ENCODE measurements around the gene SMPDL3B. TPM values are rescaled to one million over a fixed set of nuclear protein-coding genes. Genes with fewer than 3 reads are reported as not detected.
"Not testable (repeated sequence)": the region's sequence is repeated elsewhere in the genome, so short reads cannot be mapped to it uniquely, and the experiment has no call there.

SMPDL3B gene
- total RNA-seq, 3 donors from 2014 or later (not counting 1 experiment from before 2014, with no cell fraction given) = 0.24 to 0.88 (median 0.75) TPM

GRCh38 chr1:27999055-27999454 is 64.3 kb downstream of the SMPDL3B start:
- no peaks in the 10 kb centered on the region for H3K4me1 ChIP-seq (ENCODE audit: control insufficient read depth, insufficient read depth, low read length)
- H3K4me1 Mint-ChIP-seq = no peaks in the 10 kb centered on the region
- WGBS (ENCODE audit: insufficient coverage) = 100% methylated on average over 1 of the region's 1 CpG
- no peaks in the 10 kb centered on the region for H3K27me3 Mint-ChIP-seq (ENCODE audit: low read depth in 2 of 2)
- peaks cover 23% of the 10 kb centered on the region for H3K36me3 Mint-ChIP-seq
- ATAC-seq (no peak), DNase-seq (no peak)
- H3K4me3 ChIP-seq (ENCODE audit: low read length) = no peak overlapping the region
- peaks cover 51% of the 10 kb centered on the region for H3K36me3 ChIP-seq (ENCODE audit: control insufficient read depth, insufficient read depth, low read length)
- H3K27me3 ChIP-seq (ENCODE audit: control insufficient read depth, insufficient read depth, low read length) = no peaks in the 10 kb centered on the region
- H3K9me3 Mint-ChIP-seq = no peaks in the 10 kb centered on the region
- TF ChIP-seq CTCF (IDR thresholded peaks at IDR 0.05) = no peak
- no peak overlapping the region for H3K4me3 Mint-ChIP-seq
- H3K27ac ChIP-seq (ENCODE audit: low read length) = no peak overlapping the region
- H3K27ac Mint-ChIP-seq = no peak overlapping the region
- intact Hi-C loops (cut with micrococcal nuclease) = no loop called here
- H3K9me3 ChIP-seq (ENCODE audit: control insufficient read depth, insufficient read depth, low read length) = no peaks in the 10 kb centered on the region

GRCh38 chr1:28002600-28002999 is 67.8 kb downstream of the SMPDL3B start:
- Mint-ChIP-seq H3K27me3 (ENCODE audit: low read depth in 2 of 2) (no peaks in the 10 kb centered on the region), H3K36me3 (peaks cover 20% of the 10 kb centered on the region), H3K4me3 (no peak overlapping the region), H3K27ac (no peak overlapping the region), H3K9me3 (no peaks in the 10 kb centered on the region), H3K4me1 (no peaks in the 10 kb centered on the region)
- no peak for ATAC-seq
- no peak for DNase-seq
- H3K9me3 ChIP-seq (ENCODE audit: control insufficient read depth, insufficient read depth, low read length) = no peaks in the 10 kb centered on the region
- WGBS (ENCODE audit: insufficient coverage) = 98% methylated on average over 10 of the region's 10 CpGs
- peaks cover 50% of the 10 kb centered on the region for H3K36me3 ChIP-seq (ENCODE audit: control insufficient read depth, insufficient read depth, low read length)
- H3K27ac ChIP-seq (ENCODE audit: low read length) = no peak overlapping the region
- no peak overlapping the region for H3K4me3 ChIP-seq (ENCODE audit: low read length)
- intact Hi-C loops (cut with micrococcal nuclease) = no loop called here
- TF ChIP-seq CTCF (IDR thresholded peaks at IDR 0.05) = no peak
- no peaks in the 10 kb centered on the region for H3K4me1 ChIP-seq (ENCODE audit: control insufficient read depth, insufficient read depth, low read length)
- no peaks in the 10 kb centered on the region for H3K27me3 ChIP-seq (ENCODE audit: control insufficient read depth, insufficient read depth, low read length)

GRCh38 chr1:28003117-28003516 is 68.3 kb downstream of the SMPDL3B start:
- H3K27ac Mint-ChIP-seq; H3K27me3 ChIP-seq (ENCODE audit: control insufficient read depth, insufficient read depth, low read length); ATAC-seq; H3K9me3 ChIP-seq (ENCODE audit: control insufficient read depth, insufficient read depth, low read length); H3K4me3 Mint-ChIP-seq; H3K4me1 Mint-ChIP-seq; DNase-seq; H3K9me3 Mint-ChIP-seq; H3K27ac ChIP-seq (ENCODE audit: low read length); H3K4me3 ChIP-seq (ENCODE audit: low read length); H3K27me3 Mint-ChIP-seq (ENCODE audit: low read depth in 2 of 2); intact Hi-C loops (cut with micrococcal nuclease); H3K4me1 ChIP-seq (ENCODE audit: control insufficient read depth, insufficient read depth, low read length): not testable (repeated sequence)
- H3K36me3 ChIP-seq (ENCODE audit: control insufficient read depth, insufficient read depth, low read length) = peaks cover 45% of the 10 kb centered on the region
- 93% methylated on average over 8 of the region's 8 CpGs for WGBS (ENCODE audit: insufficient coverage)
- H3K36me3 Mint-ChIP-seq = peaks cover 14% of the 10 kb centered on the region

Other genes starting within 250 kb of the SMPDL3B start
- gene FAM76A, start 209.0 kb upstream of the SMPDL3B start, total RNA-seq = 10 to 100 TPM; 19.5 to 21.8 (median 19.6) TPM
- gene STX12, start 161.8 kb upstream of the SMPDL3B start, total RNA-seq = 10 to 100 TPM; 29.6 to 36.2 (median 32.3) TPM
- 10 to 100 TPM; 25.6 to 36.4 (median 28.0) TPM for gene PPP1R8, start 104.2 kb upstream of the SMPDL3B start, total RNA-seq
- 100 to 1,000 TPM; 104 to 234 (median 122) TPM for gene THEMIS2, start 62.5 kb upstream of the SMPDL3B start, total RNA-seq
- 10 to 100 TPM; 40.6 to 60.1 (median 50.1) TPM for gene RPA2, start 20.4 kb upstream of the SMPDL3B start, total RNA-seq
- 10 to 100 TPM in 2 of 3 donors, 1 to 10 TPM in 1; 8.0 to 16.8 (median 15.5) TPM for gene XKR8, start 25.0 kb downstream of the SMPDL3B start, total RNA-seq
- 10 to 100 TPM; 17.7 to 25.2 (median 19.1) TPM for gene EYA3, start 153.6 kb downstream of the SMPDL3B start, total RNA-seq
- gene PTAFR, start 241.7 kb downstream of the SMPDL3B start, total RNA-seq = 1 to 10 TPM; 1.2 to 6.4 (median 1.5) TPM